H1 (cell line): ENCODE data around the gene TIMM21.

ENCODE experiments used
- ASH2L ChIP-seq: fragments of 200-600, 300-600 bp; sonication (generic); IDR thresholded peaks from one replicate; pipeline ENCODE4 v1.7.1; 2017; ENCODE audit warnings: low read length
- BCL11A ChIP-seq, 2 experiments: IDR thresholded peaks; one replicate each; pipeline ENCODE4 v1.6.1; 2011; ENCODE audit warnings: low read depth in 2 of 2, low read length in 2 of 2, mild to moderate bottlenecking in 2 of 2
- CEBPB ChIP-seq: IDR thresholded peaks from 2 replicates; pipeline ENCODE4 v1.6.1; 2012; ENCODE audit warnings: low read depth, low read length
- EZH2 ChIP-seq: fragments of 200-600 bp; sonication (generic); IDR thresholded peaks from 2 replicates; pipeline ENCODE4 v1.7.1; 2012; ENCODE audit warnings: low read depth, mild to moderate bottlenecking, moderate library complexity, low read length, inconsistent platforms; ENCODE audit not compliant: severe bottlenecking
- JUN ChIP-seq: IDR thresholded peaks from 2 replicates; pipeline ENCODE4 v1.6.1; 2011; ENCODE audit warnings: low read depth, mild to moderate bottlenecking, improper control_type of control experiment, low read length
- POLR2AphosphoS5 ChIP-seq: IDR thresholded peaks from 2 replicates; pipeline ENCODE4 v1.6.1; 2011; ENCODE audit warnings: low read depth, low read length
- YY1 ChIP-seq: IDR thresholded peaks from 2 replicates; pipeline ENCODE4 v1.6.1; 2011; ENCODE audit warnings: low read depth, mild to moderate bottlenecking, low read length
- ZNF274 ChIP-seq: IDR thresholded peaks from 2 replicates; pipeline ENCODE4 v1.7.0; 2012; ENCODE audit warnings: low read length, borderline replicate concordance; ENCODE audit errors: extremely low read depth
- TF ChIP-seq, protein P1 (sequence below), 3 experiments: IDR thresholded peaks; 1 replicate in 2 of 3; 2 replicates in 1 of 3; pipeline versions ENCODE4 v1.5.1 to v1.6.1; 2011; ENCODE audit warnings: low read length in 3 of 3, mild to moderate bottlenecking in 3 of 3, inconsistent platforms in 2 of 3, low read depth in 1 of 3, moderate library complexity in 1 of 3; ENCODE audit not compliant: insufficient read depth in 1 of 3; ENCODE audit errors: control extremely low read depth in 1 of 3

DNA sequence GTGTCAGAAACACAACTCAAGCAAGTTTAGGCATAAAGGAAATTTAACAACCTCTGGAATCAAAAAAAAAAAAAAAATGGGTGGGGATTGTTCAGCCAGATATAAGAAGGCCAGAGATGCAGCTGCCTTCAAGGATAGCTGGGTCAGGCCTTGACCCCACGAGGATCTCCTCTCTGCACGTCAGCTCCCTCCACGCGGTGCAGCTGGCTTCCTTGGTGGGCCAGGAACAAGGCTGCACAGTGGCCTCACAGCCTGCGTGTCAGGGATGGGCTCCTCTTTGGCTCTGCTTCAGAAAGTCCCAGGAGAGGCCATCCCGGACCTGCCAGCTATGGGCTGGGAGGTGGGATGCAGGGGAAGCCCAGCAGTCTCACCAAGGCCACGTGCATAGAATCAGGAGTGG is 55.5 kb downstream of the TIMM21 start:
- TF ChIP-seq, protein P1, sequence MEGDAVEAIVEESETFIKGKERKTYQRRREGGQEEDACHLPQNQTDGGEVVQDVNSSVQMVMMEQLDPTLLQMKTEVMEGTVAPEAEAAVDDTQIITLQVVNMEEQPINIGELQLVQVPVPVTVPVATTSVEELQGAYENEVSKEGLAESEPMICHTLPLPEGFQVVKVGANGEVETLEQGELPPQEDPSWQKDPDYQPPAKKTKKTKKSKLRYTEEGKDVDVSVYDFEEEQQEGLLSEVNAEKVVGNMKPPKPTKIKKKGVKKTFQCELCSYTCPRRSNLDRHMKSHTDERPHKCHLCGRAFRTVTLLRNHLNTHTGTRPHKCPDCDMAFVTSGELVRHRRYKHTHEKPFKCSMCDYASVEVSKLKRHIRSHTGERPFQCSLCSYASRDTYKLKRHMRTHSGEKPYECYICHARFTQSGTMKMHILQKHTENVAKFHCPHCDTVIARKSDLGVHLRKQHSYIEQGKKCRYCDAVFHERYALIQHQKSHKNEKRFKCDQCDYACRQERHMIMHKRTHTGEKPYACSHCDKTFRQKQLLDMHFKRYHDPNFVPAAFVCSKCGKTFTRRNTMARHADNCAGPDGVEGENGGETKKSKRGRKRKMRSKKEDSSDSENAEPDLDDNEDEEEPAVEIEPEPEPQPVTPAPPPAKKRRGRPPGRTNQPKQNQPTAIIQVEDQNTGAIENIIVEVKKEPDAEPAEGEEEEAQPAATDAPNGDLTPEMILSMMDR (IDR thresholded peaks at IDR 0.05; ENCODE audit: control extremely low read depth in 1 of 3, insufficient read depth in 1 of 3, low read depth in 1 of 3, low read length in 3 of 3), result no peak
- TF ChIP-seq CEBPB (no peak), ZNF274 (no peak), JUN (no peak), YY1 (no peak), POLR2AphosphoS5 (no peak), BCL11A (IDR thresholded peaks at IDR 0.05; ENCODE audit: low read depth in 2 of 2, low read length in 2 of 2) (no peak), EZH2 (no peak), ASH2L (no peak)
